IPS-11a (cell line): ENCODE data around the gene NKPD1.

Experiments used
- H3K4me3 ChIP-seq: one replicate; pipeline ENCODE4 v1.5.1; 2013; ENCODE audit warnings: low read depth, low read length, control low read depth

Gene NKPD1

DNA sequence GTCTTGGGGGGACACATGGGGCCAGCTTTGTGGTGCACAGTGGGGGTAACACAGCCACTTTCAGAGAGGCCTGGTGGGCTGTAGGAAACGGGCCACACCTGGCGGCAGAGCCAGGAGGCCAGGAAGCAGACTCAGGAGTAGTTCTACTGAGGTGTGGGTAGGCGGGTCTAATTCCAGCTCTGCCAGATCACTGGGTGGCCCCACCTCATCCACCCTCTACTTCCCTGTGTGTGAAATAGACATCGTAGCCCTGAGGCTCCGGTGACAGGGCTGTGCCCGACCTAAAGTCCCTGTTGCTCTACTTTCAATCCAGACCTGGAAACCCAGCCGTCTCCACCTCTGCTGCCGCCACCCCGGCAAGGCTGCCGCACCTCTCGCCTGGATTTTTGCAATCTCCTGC, 4.0 kb downstream of the NKPD1 start:
- no peak overlapping the region for H3K4me3 ChIP-seq

DNA sequence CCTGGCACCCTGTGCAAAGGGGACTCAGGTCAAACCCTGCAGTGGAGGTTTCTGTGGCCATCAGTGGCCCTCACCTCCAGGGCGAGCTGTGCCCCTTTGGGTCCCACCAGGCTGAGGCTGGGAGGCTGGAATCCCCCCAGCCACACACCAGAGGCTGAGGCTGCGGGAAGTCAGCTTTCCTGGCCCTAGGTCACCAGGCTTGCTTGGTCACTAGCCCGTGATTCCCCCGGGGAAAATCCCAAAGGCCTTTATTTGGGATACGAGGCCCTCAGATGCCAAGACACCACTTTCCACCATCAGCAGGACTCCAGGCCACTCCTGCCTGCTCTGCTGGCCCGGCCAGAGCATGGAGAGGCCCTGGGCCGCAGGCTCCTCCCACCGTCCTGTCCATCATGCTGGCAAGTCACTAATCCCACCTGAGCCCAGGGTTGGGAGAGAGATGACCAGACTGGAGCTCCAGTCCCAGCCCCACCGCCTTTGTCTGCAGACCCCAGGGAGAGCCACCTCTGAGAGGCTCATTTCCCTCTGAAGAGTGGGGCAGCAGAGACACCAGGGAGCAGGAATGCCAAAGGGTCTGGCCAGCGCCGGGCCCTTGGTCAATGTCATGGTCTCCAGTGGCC, 4.7 kb downstream of the NKPD1 start:
- no peak overlapping the region for H3K4me3 ChIP-seq

DNA sequence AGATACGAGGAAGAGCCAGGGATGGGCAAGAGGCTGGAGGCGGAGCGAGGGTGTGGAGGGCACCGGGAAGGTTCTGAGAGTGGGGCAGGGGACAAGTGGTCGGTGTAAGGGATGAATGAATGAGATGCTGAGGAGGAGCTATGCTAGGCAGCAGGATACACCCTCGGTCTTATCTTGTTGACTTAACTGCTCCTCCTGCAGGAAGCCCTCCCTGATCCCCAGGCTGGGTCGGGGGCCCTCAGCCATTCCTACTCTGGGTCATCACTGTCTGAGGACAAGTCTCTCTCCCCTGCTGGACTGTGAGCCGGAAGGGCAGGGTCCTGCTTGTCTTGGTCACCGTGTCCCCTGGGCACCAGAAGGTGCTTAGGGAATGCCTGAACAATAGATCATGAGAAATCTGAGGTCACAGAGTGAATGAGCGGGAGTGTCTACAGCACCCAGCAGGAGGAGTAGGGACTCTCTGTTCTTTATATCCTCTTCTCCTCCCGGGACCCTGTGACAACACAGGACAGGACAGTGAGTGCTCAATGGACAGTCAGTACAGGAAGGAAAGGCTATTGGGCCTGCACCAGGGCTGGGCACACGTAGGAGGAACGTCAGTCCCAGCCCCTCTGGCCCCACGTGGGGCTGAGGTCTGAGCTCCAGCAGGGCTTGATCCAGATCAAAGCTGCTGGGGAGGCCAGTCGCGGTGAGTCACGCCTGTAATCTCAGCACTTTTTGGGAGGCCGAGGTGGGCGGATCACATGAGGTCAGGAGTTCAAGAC, 6.5 kb downstream of the NKPD1 start:
- peak overlapping the region; percentile 4 for H3K4me3 ChIP-seq

- peak overlapping the region; percentile 4 for H3K4me3 ChIP-seq
These were observed 7.3 kb downstream of the NKPD1 start for GRCh38 chr19:45153339-45154063.

DNA sequence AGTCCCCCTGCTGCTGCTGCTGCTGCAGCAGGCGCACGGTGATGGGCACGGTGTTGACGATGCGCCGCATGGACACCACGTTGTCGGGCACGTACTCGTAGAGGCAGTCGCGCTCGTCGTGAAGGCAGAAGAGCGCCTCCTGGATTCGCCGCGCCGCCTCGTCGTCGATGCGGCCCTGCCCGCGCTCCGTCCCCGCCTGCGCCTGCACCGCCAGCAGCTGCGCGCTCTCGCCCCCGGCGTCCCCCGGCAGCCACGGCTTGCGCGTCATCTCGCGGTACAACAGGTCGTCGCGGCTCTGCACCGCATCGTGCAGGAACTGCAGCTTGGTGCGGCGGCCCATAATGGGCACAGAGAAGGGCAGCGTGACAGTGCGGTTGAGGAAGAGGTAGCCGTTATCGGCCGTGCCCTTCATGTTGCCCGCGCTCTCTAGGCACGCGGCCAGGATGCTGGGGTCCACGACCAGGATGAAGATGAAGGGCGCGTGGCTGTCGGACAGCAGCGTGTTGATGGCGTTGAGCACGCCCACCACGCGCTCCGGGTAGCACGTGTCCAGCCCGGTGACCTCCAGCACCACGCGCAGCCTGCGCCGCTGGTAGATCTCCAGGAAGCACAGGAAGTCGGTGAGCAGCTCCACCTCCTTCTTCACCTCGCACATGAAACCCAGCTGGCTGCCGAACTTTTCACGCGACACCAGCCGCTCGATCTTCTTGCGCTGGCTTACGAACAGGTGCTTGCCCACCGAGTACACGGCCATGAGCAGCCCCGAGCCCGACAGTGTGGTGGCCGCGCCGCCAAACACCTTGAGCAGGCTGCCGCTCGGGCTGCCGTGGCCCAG, 8.1 kb downstream of the NKPD1 start:
- H3K4me3 ChIP-seq = no peak overlapping the region

DNA sequence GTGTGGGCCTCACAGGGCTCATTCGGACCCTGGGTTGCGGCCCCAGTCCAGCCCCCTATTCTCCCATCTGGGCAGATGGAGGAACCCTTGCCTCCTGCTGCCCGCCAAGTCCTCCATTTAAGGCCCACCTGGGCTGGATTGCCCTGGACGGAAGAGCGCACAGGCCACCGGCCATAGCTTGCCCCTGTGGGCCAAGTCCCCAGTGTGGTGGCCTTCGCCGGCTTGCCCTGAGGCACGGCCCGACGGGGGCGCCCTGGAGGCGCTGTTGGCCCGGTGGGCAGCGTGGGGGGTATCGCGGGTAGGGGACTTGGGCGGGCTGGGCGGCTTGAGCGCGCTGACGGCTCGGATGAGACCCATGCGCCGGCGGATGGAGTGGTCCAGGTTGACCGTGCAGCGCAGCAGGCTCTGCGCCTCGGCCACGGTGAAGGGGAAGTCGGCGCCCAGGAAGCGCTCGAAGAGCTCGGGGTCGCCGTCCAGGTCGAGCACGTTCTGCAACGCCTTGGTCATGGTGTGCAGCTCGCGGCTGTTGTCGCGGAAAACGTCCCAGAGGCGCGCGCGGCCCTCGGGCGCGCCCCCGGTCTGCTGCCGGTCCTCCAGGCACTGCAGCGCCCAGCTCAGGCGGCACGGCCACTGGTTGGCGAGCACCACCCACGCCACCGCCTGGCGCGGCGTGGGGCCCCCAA, 8.8 kb downstream of the NKPD1 start:
- H3K4me3 ChIP-seq = no peak overlapping the region

GRCh38 chr19:45151320-45151719, 9.5 kb downstream of the NKPD1 start:
- H3K4me3 ChIP-seq = no peak overlapping the region

DNA sequence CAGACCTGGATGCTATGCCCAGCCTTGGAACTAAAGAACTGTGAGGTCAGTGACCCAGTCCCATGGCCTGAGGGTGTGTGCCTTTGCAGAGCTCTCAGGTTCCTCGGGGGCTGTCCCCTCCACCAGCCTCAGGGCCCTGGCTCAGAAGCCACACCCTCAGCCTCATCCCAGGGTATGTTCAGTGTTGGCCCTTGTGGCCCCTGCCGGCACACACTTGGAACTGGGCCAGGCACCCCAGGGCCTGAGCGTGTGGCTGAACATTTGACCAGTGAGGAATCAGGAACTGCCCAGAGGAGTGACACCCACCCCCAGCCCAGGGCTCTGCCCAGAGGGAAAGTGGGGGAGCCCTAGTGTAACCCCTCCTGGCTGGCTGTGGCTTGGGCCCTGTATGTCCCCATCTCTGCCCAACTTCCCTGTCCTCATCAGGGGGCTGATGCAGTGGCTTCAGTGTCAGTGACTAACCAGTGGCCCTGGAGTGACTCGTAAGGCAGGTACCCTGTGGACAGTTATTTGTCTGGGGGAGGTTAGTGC, 10.0 kb downstream of the NKPD1 start:
- no peak overlapping the region for H3K4me3 ChIP-seq

DNA sequence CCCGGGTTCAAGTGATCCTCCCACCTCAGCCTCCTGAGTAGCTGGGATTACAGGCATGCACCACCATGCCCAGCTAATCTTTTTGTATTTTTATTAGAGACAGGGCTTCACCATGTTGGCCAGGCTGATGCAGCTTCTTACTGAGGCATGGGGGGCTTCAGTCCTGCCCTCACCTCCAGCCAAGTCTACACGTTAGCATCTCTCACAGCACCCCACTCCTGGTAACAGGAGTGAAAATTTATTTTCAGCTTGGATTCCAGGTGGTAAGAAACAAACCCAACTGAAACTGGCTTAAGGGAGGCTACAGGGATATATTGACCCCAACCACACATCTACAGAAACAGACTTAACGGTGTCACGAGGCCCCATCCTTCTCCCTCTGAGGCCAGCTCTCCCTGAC, 10.6 kb downstream of the NKPD1 start:
- H3K4me3 ChIP-seq = no peak overlapping the region

DNA sequence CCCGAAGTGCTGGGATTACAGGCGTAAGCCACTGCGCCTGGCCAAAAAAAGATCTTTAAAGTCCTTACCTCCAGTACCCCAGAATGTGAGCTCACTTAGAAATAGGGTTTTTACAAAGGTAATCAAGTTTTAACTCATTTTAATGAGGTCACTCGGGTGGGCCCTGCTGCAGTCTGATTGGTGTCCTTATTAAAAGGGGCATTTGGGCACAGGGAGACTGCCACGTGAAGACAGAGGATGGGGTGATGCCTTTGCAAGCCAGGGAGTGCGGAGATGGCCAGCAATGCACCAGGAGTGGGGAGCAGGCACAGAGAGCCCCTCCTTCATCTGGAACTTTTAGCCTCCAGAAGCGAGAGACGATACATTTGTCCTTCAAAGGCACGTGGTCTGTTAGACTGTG, 11.7 kb downstream of the NKPD1 start:
- H3K4me3 ChIP-seq = no peak overlapping the region

DNA sequence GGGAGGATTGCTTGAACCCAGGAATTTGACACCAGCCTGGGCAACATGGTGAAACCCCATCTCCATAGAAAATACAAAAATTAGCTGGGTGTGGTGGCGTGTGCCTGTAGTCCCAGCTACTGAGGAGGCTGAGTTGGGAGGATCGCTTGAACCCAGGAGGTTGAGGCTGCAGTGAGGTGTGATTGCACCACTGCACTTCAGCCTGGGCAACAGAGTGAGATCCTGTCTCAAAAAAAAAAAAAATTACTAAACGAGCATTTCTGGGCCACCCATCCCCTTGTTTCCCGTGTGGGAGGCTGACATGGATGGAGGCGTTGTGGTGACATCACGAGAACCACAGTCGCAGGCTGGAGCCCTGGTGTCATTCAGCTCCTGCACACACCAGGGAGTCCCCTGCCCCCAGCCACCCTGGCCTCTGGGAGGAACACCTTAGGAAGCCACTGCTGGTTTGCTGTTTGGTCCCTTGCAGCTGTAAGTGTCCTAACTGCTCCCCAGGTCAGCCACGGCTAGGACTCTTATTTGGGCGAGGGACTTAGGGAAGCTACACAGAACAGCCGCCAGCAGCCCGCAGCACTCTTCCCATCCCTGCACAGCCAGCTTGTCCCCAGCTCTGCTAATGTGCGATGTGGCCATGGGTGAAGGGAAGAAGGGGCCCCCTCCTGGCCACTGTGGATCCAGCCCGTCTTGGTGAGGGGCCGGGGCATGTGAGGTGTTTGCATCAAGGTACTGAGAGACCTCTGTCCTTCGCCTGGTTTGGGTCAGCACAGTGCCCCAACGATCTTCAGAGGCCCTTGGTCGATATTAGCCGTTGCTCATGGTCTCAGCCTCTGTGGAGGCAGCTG, 12.7 kb downstream of the NKPD1 start:
- no peak overlapping the region for H3K4me3 ChIP-seq

DNA sequence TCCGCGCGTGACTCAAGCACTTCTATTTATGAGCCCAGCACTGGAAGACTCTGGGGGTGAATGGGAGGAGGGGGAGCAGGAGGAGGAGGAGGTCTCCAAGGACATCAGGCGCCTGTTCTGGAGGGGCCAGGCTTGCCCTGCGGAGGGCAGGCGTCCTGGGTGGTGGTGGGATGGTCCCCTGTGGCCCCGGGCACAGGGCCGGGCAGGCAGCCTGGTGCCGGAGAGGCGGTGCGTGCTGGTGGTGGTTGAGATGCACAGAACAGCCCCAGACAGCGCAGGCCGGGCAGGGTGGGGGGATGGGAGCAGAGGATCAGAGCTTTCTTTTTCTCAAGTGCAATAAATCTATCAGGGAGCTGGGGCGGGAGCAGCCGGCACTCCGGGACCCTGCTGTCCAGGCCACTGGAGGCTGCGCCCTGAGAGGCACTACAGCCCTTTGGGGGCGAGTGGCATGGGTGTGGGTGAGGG, 14.0 kb downstream of the NKPD1 start:
- H3K4me3 ChIP-seq = no peak overlapping the region

DNA sequence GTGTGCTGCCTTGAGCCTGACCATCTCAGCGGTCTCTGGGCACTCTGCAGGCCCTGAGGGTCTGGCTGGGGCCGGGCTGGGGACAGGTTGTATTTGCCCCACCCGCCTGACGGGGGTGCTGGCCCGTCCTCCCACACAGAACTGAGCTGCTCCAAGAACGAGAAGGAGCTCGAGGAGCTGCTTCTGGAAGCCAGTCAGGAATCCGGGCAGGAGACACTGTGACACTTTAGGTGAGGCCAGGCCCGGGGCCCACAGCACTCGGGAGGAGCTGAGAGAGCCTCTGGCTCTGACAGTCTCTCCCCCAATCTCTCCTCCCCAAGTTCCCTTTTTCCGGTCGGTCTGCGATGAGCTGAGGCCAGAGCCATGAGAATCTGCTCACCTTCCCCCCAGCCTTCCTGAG, 14.5 kb downstream of the NKPD1 start:
- no peak overlapping the region for H3K4me3 ChIP-seq

DNA sequence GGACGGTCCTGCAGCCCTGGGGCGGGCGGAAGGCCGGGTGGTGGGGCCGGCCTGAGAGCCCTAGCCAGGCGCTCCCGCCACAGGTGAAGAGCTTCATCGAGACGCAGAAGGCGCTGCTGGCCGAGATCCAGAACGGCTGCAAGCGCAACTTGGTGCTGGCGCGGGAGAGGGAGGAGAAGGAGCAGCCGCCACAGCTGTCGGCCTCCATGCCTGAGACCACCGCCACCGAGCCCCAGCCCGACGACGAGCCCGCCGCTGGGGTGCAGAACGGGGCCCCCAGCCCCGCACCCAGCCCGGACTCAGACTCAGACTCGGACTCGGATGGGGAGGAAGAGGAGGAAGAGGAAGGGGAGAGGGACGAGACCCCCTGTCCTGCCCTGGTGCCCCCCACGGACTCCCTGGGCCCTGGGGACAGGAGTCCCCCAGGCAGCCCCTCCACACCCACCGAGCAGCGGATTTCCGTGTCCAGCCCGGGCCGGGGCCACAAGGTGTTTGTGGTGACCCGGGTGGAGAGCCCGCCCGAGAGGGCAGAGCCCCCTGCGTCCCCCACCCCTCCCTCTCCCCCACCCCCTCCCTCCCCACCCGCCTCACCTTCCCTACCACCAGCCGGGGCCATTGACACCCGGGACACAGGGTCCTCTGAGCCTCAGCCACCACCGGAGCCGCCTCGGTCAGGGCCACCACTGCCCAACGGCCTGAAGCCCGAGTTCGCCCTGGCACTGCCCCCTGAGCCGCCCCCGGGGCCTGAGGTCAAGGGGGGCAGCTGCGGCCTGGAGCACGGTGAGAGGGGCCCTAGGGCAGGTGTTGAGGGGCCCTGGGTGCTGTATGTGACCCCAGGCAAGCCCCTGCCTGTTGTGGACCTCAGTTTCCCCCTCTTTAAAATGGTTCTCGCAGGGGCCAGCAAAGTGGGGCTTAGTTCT, 15.3 kb downstream of the NKPD1 start:
- H3K4me3 ChIP-seq = no peak overlapping the region

DNA sequence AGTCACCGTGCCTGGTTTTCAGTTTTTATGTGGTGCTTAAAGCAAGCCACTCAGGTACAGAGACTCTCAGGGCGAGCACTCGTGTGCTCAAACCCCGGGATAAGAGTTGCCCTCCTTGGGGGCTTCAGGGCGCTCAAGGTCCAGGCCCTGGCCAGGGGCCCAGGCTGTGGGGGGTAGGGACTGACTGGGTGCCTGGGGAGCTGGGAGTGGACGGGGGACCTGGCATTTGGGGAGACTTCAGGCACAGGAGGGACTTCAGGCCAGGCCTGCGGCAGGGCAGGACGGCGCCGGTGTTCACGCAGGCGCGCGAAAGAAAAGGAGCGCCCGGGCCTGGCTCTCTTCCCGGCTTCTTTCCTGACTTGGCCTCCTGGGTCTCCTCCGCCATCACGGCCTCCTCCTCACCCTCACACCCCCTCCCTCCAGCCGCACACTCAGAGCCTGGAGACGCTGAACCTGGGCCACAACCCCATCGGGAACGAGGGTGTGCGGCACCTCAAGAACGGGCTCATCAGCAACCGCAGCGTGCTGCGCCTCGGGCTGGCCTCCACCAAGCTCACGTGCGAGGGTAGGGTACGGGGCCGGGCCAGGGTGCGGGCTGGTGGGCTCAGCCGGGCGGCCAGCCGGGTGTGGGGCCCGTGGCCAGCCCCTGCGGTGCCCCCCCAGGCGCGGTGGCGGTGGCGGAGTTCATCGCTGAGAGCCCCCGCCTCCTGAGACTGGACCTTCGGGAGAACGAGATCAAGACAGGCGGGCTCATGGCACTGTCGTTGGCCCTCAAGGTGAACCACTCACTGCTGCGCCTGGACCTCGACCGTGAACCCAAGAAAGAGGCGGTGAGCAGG, 16.1 kb downstream of the NKPD1 start:
- no peak overlapping the region for H3K4me3 ChIP-seq

GRCh38 chr19:45142726-45143110, 18.1 kb downstream of the NKPD1 start:
- H3K4me3 ChIP-seq = no peak overlapping the region

GRCh38 chr19:45142016-45142725, 18.6 kb downstream of the NKPD1 start:
- H3K4me3 ChIP-seq = no peak overlapping the region
